Kidney (tissue), 14 donors: ENCODE results near the gene SIAH2. TPM values are rescaled to one million over a fixed set of nuclear protein-coding genes. Genes with fewer than 3 reads are reported as not detected.

Source experiments
- DNase-seq, 5 donors: peaks; one replicate each; pipeline ENCODE4 v3.0.0-alpha.2; 2013 to 2020
- FAIRE-seq: peaks from 2 replicates; lab custom pipeline; 2012; peaks lifted over from hg19 to GRCh38; lab: Jason Lieb, UNC
- H3K27ac ChIP-seq, 2 donors: one replicate each; pipeline ENCODE4 v1.7.0; 2013; ENCODE audit warnings: low read depth in 2 of 2, low read length in 2 of 2, inconsistent platforms in 1 of 2
- H3K27me3 ChIP-seq: one replicate; pipeline ENCODE4 v1.7.1; 2013; ENCODE audit warnings: low read length, inconsistent platforms; ENCODE audit not compliant: control insufficient read depth, insufficient read depth
- H3K36me3 ChIP-seq, 3 donors: one replicate each; pipeline versions ENCODE4 v1.7.0 to v1.7.1; 2013; ENCODE audit warnings: low read length in 3 of 3, control low read depth in 1 of 3, inconsistent platforms in 1 of 3; ENCODE audit not compliant: insufficient read depth in 3 of 3, control insufficient read depth in 2 of 3
- H3K4me1 ChIP-seq, 3 donors: one replicate each; pipeline versions ENCODE4 v1.7.0 to v1.7.1; 2013; ENCODE audit warnings: low read length in 3 of 3, inconsistent platforms in 1 of 3, low read depth in 1 of 3; ENCODE audit not compliant: control insufficient read depth in 2 of 3, insufficient read depth in 2 of 3
- H3K4me3 ChIP-seq, 3 donors: one replicate each; pipeline versions ENCODE4 v1.7.0 to v1.8.1; 2013; ENCODE audit warnings: low read length in 3 of 3, control low read depth in 1 of 3, inconsistent platforms in 1 of 3
- H3K9ac ChIP-seq, 3 donors: one replicate each; pipeline versions ENCODE4 v1.7.0 to v1.7.1; 2013; ENCODE audit warnings: low read length in 3 of 3, control low read depth in 1 of 3, inconsistent platforms in 1 of 3
- H3K9me3 ChIP-seq, 3 donors: one replicate each; pipeline versions ENCODE4 v1.7.0 to v1.7.1; 2013; ENCODE audit warnings: low read length in 3 of 3, control low read depth in 1 of 3, inconsistent platforms in 1 of 3; ENCODE audit not compliant: control insufficient read depth in 2 of 3, insufficient read depth in 1 of 3
- CTCF ChIP-seq: IDR thresholded peaks from 3 replicates; pipeline ENCODE4 v1.5.1; 2012; ENCODE audit warnings: mild to moderate bottlenecking, moderate library complexity, borderline replicate concordance; ENCODE audit not compliant: insufficient read depth; ENCODE audit errors: extremely low read depth
- intact Hi-C: fragments of 100-400 bp; cut with DNase I; formaldehyde crosslinking; loops from one replicate; pipeline ENCODE4 v1.11.1; 2022
- polyA plus RNA-seq: library from polyadenylated mRNA; stranded (reverse); fragments of 350-450 nt; fragmentation: Illumina TruSeq; extraction: RNeasy Lipid Tissue Mini Kit (QIAGEN cat#74804); gene quantifications from one replicate; pipeline ENCODE4 v1.2.3, GENCODE V29; 2014; ENCODE audit warnings: low read depth, low replicate concordance; ENCODE audit not compliant: insufficient read depth
- total RNA-seq: library from RNA; stranded (reverse); fragmentation: NEBNext Ultra II Directional; extraction: Animal tissue kit (Norgen Biotek cat#: 25700); gene quantifications from one replicate; pipeline ENCODE4 v1.2.1, GENCODE V29; 2021
- donor health status: control.
- donor health status: control.
- donor health status: control.
- donor health status: control.
- donor health status: control.
- donor health status: DM: yes; HTN: yes; CAD: no.
- donor health status: Normal renal cell carcinoma (clear cell type).

Gene SIAH2
- total and polyA plus RNA-seq, 2 donors from 2014 or later, result 16.9 to 24.6 TPM

- Histone ChIP-seq H3K4me3 (peak overlapping the region in 1 of 3 donors; percentile 1), H3K36me3 (no peaks in the 10 kb centered on the region), H3K27me3 (no peaks in the 10 kb centered on the region), H3K9ac (no peak overlapping the region), H3K4me1 (peaks cover 0 to 54% (median 36%) of the 10 kb centered on the region in 3 donors), H3K27ac (peak overlapping the region in 1 of 2 donors; percentile 35), H3K9me3 (no peaks in the 10 kb centered on the region)
- no peak for TF ChIP-seq CTCF
- FAIRE-seq (no peak), DNase-seq (peak in 2 of 5 donors; percentile 29 to 31)
- intact Hi-C loops, result no loop called here
These were observed 14.9 kb downstream of the SIAH2 start for GRCh38 chr3:150747886-150748683.

GRCh38 chr3:150746791-150747590 is 16.0 kb downstream of the SIAH2 start:
- Histone ChIP-seq H3K4me3 (no peak overlapping the region), H3K4me1 (peaks cover 0 to 61% (median 40%) of the 10 kb centered on the region in 3 donors), H3K27ac (peak overlapping the region; percentile 26 to 38), H3K27me3 (no peaks in the 10 kb centered on the region), H3K36me3 (peaks cover 0 to 3% (median 0%) of the 10 kb centered on the region in 3 donors), H3K9ac (no peak overlapping the region), H3K9me3 (no peaks in the 10 kb centered on the region)
- FAIRE-seq (no peak), DNase-seq (peak in 1 of 5 donors; percentile 29)
- no peak for TF ChIP-seq CTCF
- intact Hi-C loops, result no loop called here

- Histone ChIP-seq H3K27me3 (no peaks in the 10 kb centered on the region), H3K27ac (no peak overlapping the region), H3K9ac (no peak overlapping the region), H3K9me3 (no peaks in the 10 kb centered on the region), H3K36me3 (peaks cover 0 to 12% (median 3%) of the 10 kb centered on the region in 3 donors), H3K4me3 (no peak overlapping the region), H3K4me1 (peaks cover 0 to 61% (median 38%) of the 10 kb centered on the region in 3 donors)
- no peak for DNase-seq
- TF ChIP-seq CTCF, result no peak
- no peak for FAIRE-seq
- intact Hi-C loops, result no loop called here
These were observed 17.1 kb downstream of the SIAH2 start for GRCh38 chr3:150745832-150746231.
